ENCODE results near the gene GDA.

GRCh38 chr9:72193478-72193881, 44.2 kb downstream of the GDA start:
- TF ChIP-seq POLR2A (IDR thresholded peaks at IDR 0.05; ENCODE audit: extremely low read depth, insufficient read length), result no peak
- no peak for TF ChIP-seq CTCF (IDR thresholded peaks at IDR 0.05; ENCODE audit: low read depth, low read length)
- no peak for TF ChIP-seq MAX (IDR thresholded peaks at IDR 0.05; ENCODE audit: low read depth, low read length)
- no peak for TF ChIP-seq MYC (IDR thresholded peaks at IDR 0.05; ENCODE audit: low read depth, low read length)

Data from NB4 (cell line).